Midbrain (tissue), 1 donor: ENCODE measurements around the gene ZNF837.

Experiments
- DNase-seq: peaks from one replicate; lab custom pipeline; 2025; lab: John Stamatoyannopoulos, UW

The ZNF837 gene

DNA sequence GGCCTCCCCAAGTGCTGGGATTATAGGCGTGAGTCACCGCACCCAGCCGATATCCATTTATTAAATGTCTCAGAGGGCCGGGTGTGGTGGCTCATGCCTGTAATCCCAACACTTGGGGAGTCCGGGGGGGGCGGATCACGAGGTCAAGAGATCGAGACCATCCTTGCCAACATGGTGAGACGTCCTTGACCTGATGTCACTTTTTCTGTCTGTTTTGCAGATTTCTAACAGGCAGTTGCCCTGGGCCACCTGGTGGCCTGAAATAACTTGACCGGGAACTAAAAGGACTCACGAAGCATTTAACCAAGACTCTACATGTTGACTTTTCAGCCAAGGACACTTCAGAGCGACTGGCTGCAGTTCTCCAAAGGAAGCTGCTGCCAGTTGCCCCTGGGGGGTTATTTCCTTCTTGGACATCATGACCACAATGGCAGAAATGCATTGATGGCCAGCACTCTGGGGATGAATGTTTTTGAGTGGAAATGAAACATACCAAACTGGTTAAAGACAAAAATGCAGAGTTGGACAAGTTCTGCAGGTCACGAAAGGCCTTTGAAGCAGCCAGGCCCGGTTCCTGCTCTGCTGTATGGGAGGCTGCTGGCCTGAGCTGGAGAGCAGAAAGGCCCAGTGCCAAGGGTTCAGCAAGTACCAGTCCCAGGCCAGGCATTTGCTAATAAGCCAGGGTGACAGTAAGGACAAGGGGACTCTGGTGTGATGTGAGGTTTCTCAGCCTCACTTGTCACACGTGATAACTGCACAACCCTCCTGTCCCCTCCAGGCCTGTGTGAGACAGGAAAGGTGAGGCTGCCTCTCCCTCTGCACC is 8.3 kb downstream of the ZNF837 start:
- DNase-seq = peak; percentile 11

DNA sequence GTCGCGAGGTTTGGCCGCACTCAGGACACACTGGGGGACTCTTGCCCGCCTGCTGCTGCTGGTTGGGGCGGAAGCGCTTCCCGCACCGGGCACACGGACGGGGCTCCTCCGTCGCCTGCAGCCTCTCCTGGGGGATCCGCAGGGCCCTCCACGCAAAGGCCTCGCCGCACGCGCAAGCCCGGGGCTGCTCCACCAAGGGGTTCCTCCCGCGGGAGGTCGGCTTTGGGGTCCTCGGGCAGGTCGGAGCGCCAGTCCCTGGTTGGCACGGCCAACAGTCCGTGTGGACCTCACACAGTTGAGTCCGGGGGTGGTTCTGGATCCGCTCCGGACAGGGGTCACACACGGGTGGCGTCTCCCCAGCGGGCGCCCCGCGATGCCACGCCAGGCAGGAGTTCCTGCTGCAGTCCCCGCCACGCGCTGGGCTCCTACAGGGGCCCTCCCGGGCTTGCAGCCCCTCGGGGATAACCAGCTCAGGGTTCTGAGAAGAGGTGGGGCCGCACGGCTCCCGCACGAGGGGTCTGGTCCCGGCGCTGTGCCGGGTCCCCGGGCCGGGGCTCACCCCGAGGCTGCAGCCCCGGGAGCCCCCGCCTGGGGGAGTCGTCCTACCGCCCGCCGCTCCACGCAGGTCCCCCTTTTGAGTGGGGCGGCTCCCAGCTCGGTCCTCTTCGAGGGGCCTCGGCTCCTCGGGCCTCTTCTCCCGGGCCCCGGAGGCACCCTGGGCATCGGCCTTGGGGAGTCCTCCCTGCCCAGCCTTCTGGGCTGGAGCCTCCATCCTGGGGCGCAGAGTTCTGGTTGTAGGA is 12.1 kb downstream of the ZNF837 start:
- no peak for DNase-seq

DNA sequence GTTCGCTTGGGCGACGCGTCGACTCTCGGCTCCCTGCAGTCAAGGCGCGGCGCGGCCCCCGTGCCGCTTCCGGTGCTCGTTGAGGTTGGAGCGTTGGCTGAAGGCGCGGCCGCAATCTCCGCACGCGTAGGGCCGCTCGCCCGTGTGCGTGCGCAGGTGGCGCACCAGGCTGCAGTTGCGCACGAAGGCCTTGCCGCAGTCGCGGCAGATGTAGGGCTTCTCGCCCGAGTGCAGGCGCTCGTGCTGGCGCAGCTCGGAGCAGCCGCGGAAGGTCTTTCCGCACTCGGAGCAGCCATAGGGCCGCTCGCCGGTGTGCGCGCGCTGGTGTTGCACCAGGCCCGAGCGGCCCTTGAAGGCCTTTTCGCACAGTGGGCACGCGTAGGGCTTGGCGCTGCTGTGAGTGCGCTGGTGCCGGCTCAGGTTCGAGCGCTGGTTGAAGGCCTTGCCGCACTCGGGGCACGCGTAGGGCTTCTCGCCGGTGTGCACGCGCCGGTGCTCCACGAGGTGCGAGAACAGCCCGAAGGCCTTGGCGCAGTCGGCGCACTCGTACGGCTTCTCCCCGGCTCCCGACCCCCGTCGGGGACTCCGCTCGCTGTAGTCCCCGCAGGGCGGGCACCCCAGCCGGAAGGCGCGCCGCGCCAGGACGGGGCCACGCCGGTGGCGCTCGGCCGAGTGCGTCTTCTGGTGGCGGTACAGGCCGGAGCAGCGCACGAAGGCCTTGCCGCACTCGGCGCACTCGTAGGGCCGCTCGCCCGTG is 13.0 kb downstream of the ZNF837 start:
- DNase-seq = no peak

DNA sequence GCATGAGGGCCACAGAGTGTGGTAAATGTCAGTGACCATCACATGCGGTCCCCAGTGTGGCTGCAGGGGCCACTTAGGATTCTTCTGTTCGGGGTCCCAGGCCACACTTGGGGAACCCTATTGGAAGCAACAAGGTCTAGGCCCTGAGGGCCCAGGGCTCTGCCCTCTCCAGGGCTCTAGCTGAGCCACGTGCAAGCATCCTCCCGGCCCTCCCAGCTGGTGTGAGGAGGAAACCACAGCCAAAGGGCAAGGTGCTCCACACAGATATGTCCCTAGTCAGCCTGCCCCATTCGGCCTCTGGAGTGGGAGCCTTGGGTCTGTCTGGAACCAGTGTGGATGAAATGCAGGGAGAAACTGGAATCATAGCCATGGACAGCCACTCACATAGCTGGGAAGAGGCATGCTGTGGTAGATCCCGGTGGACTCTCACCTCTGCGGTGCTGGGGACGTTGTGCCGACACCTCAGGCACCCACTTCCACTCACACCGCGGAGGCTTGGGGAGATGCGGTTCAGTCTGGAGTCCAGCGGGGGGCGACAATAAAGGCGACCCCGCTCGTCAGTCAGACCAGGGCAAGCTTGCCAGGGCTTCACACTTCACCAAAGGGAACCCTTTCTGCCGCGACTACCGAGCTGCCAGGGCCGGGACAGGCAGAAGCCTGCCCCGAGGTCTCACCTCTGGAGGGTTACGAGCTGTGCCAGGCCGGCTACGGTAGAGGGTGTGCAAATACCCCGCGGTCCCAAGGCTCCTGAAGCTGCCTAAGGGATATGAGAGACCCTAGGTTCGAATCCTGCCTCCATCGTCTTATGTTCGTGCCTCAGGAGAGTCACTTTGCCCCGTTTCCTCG is 14.0 kb downstream of the ZNF837 start:
- DNase-seq = no peak

DNA sequence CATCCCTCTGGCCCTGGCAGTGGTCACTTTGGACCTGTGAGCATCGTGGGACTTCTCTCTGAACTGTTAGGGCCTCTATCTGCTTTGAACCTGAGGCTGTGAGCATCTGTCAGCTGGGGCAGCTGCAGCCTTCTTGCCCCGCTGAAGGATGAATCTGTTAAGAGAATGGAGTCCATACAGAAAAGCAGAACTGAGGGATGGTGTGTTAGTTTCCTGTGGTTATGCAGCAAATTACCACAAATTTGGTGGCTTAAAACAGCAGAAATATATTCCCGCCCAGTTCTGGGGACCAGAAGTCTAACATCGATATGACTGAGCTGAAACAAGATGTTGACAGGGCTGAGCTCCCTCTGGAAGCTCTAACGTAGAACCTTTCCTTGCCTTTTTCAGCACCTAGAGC is 16.7 kb downstream of the ZNF837 start:
- DNase-seq = no peak

DNA sequence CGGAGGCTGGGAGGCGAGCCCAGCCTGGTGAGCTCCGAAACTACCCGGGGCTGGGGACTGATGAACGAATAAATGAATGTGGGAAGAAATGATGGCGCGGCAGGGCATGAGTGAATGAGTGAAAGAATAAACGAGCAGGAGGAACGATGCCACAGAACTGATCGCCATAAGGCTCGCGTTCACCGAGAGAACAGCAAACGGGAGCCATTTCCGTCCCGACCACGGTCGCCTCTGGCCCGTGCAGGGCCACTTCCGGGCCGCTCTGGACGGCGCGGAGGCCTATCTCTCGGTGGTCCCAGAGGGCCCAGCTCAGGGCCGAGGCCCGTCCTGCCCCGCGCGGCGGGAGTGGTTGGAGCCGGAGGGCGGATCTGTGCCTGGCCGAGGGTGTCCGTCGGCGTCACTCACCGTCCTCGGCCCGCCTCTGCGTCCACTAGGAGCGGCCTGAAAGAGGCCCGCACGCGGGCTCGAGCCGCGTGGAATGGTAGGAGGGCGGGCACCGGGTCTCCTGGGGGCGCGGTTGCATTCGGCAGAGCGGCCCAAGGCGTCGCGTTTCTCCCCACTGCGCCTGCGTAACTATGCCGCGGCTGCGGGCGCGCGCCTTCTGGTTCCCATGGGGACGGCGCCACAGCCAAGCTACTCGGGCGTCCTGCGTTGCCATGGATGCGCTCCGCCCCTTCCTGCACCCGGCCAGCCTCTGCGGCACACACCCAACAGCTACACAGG is 18.4 kb downstream of the ZNF837 start, which contains the start of gene ZNF497:
ZNF497 (minus strand) TSS at position 480 of the 723 bp plus-strand sequence. CDS start 5,116 bp downstream, outside the sequence.
- DNase-seq = peak; percentile 98

DNA sequence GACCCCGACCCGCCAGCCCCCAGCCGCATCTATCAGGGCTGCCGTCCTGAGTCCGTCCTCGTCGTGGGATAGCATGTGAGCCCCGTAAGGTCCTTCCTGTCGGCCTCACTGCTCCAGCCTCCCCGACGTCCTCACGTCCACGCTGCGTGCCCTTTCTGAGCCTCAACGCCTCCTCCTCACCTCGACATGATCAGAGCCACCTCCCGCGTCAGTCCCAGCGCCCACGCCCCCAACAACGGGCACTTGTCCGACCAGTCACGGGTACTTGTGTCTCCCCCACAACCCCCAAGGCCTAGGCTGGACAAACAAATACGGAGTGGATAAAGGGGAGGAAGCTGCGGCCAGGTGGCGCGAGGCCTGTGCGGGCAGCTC is 18.9 kb downstream of the ZNF837 start:
- no peak for DNase-seq

DNA sequence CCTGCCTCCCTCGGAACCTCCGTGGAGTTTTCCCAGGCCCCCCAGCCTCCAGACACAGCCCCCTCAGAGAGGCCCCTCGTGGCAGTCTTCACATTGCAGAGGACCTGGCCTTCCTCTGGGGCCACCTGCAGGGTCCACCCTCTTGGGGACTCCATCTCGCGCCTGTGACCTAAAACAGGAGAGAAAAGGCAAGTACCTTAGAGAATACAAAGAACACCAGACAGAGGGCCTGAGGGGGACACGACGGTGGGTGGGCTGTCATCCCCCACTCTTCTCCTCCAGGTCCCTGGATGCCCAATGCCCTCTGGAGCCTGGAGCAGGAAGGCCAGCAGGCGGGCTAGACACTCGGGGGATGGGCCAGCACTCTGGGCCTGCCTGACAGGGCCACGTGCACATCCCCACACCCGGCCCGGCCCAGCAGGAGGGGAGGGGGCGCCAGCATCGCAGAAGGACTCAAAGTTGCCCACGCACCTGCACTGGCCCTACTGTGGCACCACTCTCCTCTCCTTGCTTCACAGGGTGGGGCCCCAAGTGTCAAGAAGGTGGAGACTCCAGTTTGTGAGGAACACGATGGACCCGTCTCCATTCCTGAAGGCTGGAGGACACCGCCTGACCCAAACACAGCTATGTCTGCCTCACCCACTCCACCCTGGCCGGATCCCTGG is 23.2 kb downstream of the ZNF837 start:
- no peak for DNase-seq

DNA sequence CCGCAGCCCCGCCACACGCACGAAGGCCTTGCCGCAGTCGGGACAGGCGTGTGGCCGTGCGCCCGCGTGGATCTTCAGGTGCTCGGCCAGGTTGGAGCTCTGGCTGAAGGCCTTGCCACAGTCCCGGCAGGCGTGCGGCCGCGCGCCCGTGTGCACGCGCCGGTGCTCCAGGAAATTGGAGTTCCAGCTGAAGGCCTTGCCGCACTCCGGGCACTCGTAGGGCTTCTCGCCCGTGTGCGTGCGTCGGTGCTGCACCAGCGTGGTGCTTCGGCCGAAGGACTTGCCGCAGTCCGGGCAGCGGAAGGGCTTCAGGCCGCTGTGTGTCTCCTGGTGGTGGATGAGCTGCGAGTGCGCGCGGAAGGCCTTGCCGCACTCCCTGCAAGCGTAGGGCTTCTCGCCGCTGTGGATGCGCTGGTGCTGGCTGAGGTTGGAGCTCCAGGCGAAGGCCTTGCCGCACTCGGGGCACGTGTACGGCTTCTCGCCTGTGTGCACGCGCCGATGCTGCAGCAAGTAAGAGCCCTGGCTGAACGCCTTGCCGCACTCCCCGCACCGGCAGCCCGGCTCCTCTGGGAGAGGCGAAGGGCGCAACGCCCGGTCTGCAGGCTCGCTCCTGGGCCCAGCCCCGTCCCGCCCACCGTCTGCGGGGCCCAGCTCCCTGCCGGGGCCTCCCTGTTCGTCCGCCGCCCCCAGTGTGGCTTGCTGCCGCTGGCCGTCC is 23.9 kb downstream of the ZNF837 start:
- DNase-seq = no peak

DNA sequence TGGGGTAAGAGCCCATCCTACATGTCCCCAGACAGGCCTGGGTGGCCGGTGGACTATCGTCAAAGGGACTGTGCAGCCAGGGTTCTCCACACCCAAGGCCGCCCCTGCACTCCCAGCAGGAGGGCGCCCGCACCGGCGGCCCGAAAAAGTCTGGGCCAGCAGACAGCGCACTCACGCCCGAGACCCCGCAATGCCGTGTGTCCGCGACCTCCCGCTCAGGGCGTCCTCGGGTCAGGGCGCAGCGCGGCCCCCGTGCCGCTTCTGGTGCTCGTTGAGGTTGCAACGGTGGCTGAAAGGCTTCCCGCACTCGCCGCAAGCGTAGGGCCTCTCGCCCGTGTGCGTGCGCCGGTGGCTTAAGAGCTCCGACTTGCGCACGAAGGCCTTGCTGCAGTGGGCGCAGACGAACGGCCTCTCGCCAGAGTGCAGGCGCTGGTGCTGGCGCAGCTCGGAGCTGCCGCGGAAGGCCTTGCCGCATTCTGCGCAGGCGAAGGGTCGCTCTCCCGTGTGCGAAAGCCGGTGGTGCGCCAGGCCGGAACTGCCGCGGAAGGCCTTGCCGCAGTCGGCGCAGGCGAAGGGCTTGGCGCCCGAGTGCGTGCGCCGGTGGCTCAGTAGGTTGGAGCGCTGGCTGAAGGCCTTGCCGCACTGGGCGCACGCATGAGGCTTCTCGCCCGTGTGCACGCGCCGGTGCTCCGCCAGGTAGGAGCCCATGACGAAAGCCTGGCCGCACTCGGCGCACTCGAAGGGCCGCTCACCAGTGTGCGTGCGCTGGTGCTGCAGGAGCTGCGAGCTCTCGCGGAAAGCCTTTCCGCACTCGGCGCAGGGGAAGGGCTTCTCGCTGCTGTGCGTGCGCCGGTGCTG is 24.7 kb downstream of the ZNF837 start:
- DNase-seq = no peak

DNA sequence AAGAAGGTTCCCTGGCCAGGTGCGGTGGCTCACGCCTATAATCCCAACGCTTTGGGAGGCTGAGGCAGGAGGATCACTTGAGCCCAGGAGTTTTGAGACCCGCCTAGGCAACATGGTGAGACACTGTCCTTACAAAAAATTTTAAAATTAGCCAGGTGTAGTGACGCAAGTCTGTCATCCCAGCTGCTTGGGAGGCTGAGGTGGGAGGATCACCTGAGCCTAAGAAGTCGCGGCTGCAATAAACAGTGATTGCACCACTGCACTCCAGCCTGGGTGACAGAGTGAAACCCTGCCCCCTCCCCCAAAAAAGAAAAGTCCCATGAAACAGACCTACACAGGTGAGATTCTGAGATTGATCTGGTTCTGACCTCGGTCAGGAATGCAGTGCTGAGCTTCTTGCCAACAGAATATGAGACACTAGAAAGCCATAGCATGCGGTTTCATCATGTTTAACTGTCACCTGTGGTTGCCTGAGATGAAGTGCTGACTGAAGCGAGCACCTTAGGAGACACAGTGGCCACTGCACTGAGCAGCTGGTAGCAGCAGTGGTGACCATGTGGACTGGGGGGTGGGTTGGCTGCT is 25.5 kb downstream of the ZNF837 start:
- DNase-seq = no peak

DNA sequence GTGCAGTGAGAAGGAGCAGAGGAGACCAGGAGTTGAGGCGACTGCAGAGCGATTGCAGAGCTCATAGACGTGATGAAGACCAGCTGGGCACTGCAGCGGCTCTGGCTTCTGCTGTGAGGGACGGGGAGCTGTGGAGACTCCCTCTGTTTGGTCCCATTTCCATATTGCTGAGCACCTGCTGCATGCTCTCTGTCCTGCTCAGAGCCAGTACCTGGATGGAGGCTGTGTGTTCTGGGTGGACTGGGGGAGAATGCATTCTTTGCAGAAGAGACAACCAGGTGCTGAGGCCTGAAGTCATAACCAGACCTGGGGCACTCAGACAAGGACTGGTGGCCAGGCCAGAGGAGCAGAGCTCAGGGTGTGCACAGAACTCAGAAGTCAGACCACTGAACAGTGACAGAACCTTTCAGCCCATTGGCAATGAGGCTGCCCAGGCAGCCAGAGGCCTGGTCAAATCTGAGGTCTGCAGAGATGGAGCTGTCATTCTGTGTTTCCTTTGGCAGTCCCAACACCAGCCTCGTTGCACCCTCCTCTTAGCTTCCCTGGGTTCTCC is 26.3 kb downstream of the ZNF837 start:
- no peak for DNase-seq

DNA sequence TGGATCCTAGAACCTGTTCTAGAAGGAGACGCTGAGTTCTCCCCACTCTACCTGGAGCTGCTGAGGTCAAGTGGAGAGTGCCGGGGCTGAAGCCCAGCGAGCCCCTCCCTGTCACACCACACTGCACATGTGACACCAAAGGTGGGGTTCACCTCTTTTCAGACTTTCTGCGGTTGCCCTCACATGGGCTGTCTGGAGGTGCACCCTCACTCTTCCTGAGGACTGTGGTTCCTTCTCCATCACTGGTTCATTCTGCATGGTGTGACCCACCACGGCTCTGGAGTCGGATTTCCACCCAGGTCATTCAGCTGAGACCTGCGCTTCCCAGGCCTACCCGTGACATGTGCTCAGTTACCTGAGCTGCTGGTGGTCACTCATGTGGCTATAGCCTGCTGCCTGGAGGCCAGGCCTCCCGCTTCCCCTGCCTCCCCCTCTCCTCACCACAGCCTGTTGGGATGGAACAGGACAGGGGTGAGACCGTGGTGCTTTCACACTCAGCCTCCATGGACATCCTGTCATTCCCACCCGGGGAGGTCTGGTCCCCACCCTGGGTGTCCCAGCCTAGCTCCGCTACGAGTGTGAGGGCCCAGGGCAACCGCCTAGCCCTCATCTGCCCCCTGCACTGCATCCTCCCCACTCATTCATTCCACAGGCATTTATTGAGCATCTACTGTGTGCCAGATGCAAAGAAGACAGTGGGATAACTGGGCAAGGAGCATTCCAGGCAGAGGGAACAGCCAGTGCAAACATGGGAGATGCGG is 26.9 kb downstream of the ZNF837 start:
- DNase-seq = no peak

DNA sequence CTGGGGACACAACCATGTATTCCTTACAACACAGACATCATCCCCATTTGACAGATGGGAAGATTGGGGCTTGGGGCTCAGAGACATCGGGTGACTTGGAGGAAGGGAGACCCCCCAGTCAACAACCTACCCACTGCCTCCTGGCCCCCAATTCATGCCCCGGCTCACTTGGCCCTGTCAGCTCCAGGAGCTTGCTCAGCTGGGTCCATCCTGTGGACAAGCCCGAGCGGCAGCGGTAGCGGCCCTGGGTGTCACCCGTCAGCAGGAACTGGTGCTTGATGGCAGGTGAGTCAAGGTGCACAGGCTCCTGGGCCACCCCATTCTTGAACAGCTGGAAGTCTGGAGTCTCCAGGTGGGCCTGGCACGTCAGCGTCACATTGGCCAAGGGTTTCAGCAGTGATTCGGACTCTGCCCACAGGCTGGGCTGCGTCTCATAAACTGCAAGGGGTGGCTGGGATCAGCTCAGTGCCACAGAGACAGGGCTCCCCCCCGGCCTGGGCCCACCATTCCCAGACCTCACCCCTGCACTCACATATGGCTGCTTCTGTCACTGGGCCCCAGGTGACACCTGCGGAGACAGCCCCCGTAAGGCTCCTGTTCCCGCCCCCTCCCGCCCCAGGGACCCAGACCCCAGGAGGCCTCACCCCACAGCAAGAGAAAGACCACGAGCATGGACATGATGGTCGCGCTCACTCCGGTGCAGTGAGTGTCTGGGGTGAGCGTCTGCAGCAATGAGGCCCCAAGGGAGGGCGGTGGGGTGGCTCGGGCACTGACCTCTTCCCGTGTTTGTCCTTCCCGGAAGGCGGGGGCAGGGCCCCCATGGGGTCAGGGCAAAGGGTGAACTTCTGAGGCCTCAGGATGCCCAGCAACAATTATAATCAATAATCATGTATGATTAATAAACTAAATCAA is 27.8 kb downstream of the ZNF837 start, which contains the start of gene A1BG:
A1BG (minus strand) TSS at position 733 of the 912 bp plus-strand sequence; CDS start at position 678, 55 bp downstream.
- DNase-seq = no peak

DNA sequence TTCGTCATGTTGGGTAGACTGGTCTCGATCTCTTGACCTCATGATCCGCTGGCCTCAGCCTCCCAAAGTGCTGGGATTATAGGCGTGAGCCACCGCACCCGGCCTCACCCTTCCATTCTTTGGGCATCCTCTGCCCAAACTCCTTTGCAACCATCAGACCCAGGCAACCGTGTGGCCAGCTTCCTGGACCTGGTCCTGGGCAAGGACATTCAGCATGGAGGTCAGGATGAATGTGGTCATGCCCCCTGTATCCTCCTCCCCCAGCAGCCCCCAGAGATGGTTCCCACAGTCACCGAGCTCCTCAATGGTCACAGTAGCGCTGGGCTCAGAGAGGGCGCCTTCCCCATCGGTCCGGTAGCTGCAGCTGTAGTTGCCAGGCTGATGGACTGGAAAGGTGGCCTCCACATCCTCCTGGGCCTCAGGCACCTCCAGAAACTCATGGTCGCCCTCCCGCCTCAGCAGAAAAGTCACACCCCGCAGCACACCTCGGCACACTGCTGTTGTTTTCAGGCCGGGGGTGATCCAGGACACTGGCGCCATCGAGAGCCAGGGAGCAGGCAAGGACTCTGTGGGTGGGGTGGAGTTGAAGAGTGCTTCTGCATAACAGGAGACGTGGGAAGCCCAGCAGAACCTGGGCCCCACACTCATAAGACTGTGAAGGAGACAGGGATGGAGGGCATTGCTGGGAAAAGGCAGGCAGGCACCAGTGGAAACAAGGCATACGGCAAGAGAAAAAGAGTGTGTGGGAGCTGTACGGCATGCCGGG is 28.7 kb downstream of the ZNF837 start:
- no peak for DNase-seq
